DOHH2 (cell line): ENCODE data around the gene FFAR1.

Experiments
- CTCF ChIP-seq: fragments of 200-600 bp; sonication (generic); IDR thresholded peaks from one replicate; pipeline ENCODE4 v1.5.1; 2014; ENCODE audit warnings: antibody characterized with exemption, mild to moderate bottlenecking, low read depth, low read length; ENCODE audit not compliant: poor library complexity, severe bottlenecking
- EZH2phosphoT487 ChIP-seq: fragments of 200-600 bp; sonication (generic); IDR thresholded peaks from 2 replicates; pipeline ENCODE4 v1.6.1; 2017; ENCODE audit warnings: borderline replicate concordance, mild to moderate bottlenecking, antibody characterized with exemption, low read length, moderate library complexity, mixed read lengths

GRCh38 chr19:35298561-35298972 lies 49.1 kb upstream of the FFAR1 start:
- no peak for TF ChIP-seq CTCF
- no peak for TF ChIP-seq EZH2phosphoT487
